KBM-7 (cell line): ENCODE measurements around the gene LCMT2.

Source experiments
- DNase-seq: peaks from one replicate; pipeline ENCODE4 v3.0.0-alpha.2; 2015
- in situ Hi-C: fragments of 300-500 bp; cut with MboI; formaldehyde crosslinking; loops from 2 replicates; pipeline ENCODE4 v1.14.3; 2020; ENCODE audit warnings: low sequenced_read_pairs, low pct_unique_long_range_greater_than_20kb, mixed read lengths

The LCMT2 gene

GRCh38 chr15:43329960-43330779 lies at the start of gene LCMT2:
Gene LCMT2 (minus strand): TSS chr15:43330573. CDS start chr15:43330489, 84 bp downstream.
- in situ Hi-C loops = no loop called here
- DNase-seq = no peak

GRCh38 chr15:43378601-43379000 lies 48.2 kb upstream of the LCMT2 start:
- DNase-seq = no peak
- in situ Hi-C loops = no loop called here

GRCh38 chr15:43376017-43376705 lies 45.8 kb upstream of the LCMT2 start:
- DNase-seq = peak; percentile 39

GRCh38 chr15:43370975-43371974 lies 40.9 kb upstream of the LCMT2 start, which contains the start of the genes TUBGCP4 and ZSCAN29:
Gene TUBGCP4 (plus strand): TSS chr15:43371101. CDS start chr15:43371355, 254 bp downstream.
Gene ZSCAN29 (minus strand): TSS chr15:43371043. CDS start chr15:43369913, 1,130 bp downstream.
- in situ Hi-C loops = no loop called here
- DNase-seq = peak; percentile 88

More at GRCh38 chr15:43376017-43376705, 45.8 kb upstream of the LCMT2 start:
- in situ Hi-C loops = no loop called here

- peak; percentile 44 for DNase-seq
- in situ Hi-C loops = no loop called here
These were observed 40.1 kb upstream of the LCMT2 start for GRCh38 chr15:43370310-43370974.

- DNase-seq = no peak
- in situ Hi-C loops = no loop called here
These were observed 31.0 kb upstream of the LCMT2 start for GRCh38 chr15:43361313-43361903.

- no peak for DNase-seq
- in situ Hi-C loops = no loop called here
These were observed 30.4 kb upstream of the LCMT2 start for GRCh38 chr15:43360821-43361220.

- DNase-seq = no peak
- in situ Hi-C loops = no loop called here
These were observed 22.5 kb upstream of the LCMT2 start for GRCh38 chr15:43352693-43353382.

GRCh38 chr15:43347114-43347513 lies 16.7 kb upstream of the LCMT2 start:
- in situ Hi-C loops = no loop called here

GRCh38 chr15:43346305-43346704 lies 15.9 kb upstream of the LCMT2 start:
- in situ Hi-C loops = no loop called here
- DNase-seq = peak; percentile 54

More at GRCh38 chr15:43347114-43347513, 16.7 kb upstream of the LCMT2 start:
- no peak for DNase-seq

GRCh38 chr15:43330780-43331087 lies 361 bp upstream of the LCMT2 start:
- in situ Hi-C loops = no loop called here
- DNase-seq = no peak

GRCh38 chr15:43329217-43329959 lies 985 bp downstream of the LCMT2 start:
- no peak for DNase-seq
- in situ Hi-C loops = no loop called here

GRCh38 chr15:43325039-43325684 lies 5.2 kb downstream of the LCMT2 start:
- in situ Hi-C loops = no loop called here
- DNase-seq = peak; percentile 15

- in situ Hi-C loops = no loop called here
- no peak for DNase-seq
These were observed 11.2 kb downstream of the LCMT2 start for GRCh38 chr15:43318990-43319771.

GRCh38 chr15:43317566-43318184 lies 12.7 kb downstream of the LCMT2 start:
- no peak for DNase-seq
- in situ Hi-C loops = no loop called here

GRCh38 chr15:43316971-43317346 lies 13.4 kb downstream of the LCMT2 start:
- DNase-seq = no peak
- in situ Hi-C loops = no loop called here
